GM12891 (cell line): ENCODE measurements around the gene VWDE.

Source experiments
- POLR2A ChIP-seq: IDR thresholded peaks from 2 replicates; pipeline ENCODE4 v1.6.1; 2011; ENCODE audit warnings: low read depth, low read length, control low read depth
- POLR2AphosphoS5 ChIP-seq: IDR thresholded peaks from 2 replicates; pipeline ENCODE4 v1.6.1; 2011; ENCODE audit warnings: low read depth, low read length, control low read depth

- TF ChIP-seq POLR2A (no peak), POLR2AphosphoS5 (no peak)
Measured at GRCh38 chr7:12322284-12322902, 81.3 kb downstream of the VWDE start.
